KOPT-K1 (cell line): ENCODE measurements around the gene BTK.

Experiments
- H3K27ac ChIP-seq: fragments of 200-600 bp; sonication (generic); 2 replicates; pipeline ENCODE4 v1.5.1; 2016; ENCODE audit warnings: antibody characterized with exemption, mild to moderate bottlenecking, low read depth, low read length; ENCODE audit not compliant: poor library complexity, severe bottlenecking
- H3K36me3 ChIP-seq: fragments of 200-600 bp; sonication (generic); 2 replicates; pipeline ENCODE4 v1.5.1; 2017; ENCODE audit warnings: antibody characterized with exemption, mild to moderate bottlenecking, low read length, moderate library complexity; ENCODE audit not compliant: insufficient read depth
- H3K9me3 ChIP-seq: fragments of 200-600 bp; sonication (generic); 2 replicates; pipeline ENCODE4 v1.5.1; 2017; ENCODE audit warnings: antibody characterized with exemption, low read length, mild to moderate bottlenecking; ENCODE audit not compliant: insufficient read depth, poor library complexity, severe bottlenecking

The BTK gene

GRCh38 chrX:101303790-101304189 is 82.2 kb downstream of the BTK start:
- Histone ChIP-seq H3K9me3 (no peaks in the 10 kb centered on the region), H3K36me3 (no peaks in the 10 kb centered on the region), H3K27ac (no peak overlapping the region)
